Caco-2 (cell line): ENCODE measurements around the gene ADAMTS2. TPM values are rescaled to one million over a fixed set of nuclear protein-coding genes. Genes with fewer than 3 reads are reported as not detected.

Source experiments
- BruUV-seq: library from RNA; stranded (reverse); fragments of 400-500 nt; replicated peaks from 2 replicates; lab custom pipeline; 2021; lab: Mats Ljungman, UMichigan
- CTCF ChIA-PET: fragments of 300-600 bp; sonication (Branson Sonifier 250); formaldehyde crosslinking; loops from one replicate; lab custom pipeline; 2022; ENCODE audit warnings: antibody characterized with exemption; lab: Charles Lee
- POLR2A ChIA-PET: fragments of 300-600 bp; sonication (Branson Sonifier 250); formaldehyde crosslinking; loops from one replicate; lab custom pipeline; 2022; ENCODE audit warnings: antibody characterized with exemption; lab: Charles Lee
- DNase-seq, 2 experiments: peaks; one replicate each; pipeline versions ENCODE4 v3.0.0 to v3.0.0-alpha.2; 2020 to 2022
- H3K27me3 ChIP-seq: replicated peaks from 2 replicates; pipeline ENCODE4 v1.6.0; 2011; ENCODE audit warnings: low read length; ENCODE audit not compliant: control insufficient read depth, insufficient read depth
- H3K36me3 ChIP-seq: 2 replicates; pipeline ENCODE4 v1.5.1; 2011; ENCODE audit warnings: low read length; ENCODE audit not compliant: control insufficient read depth, insufficient read depth
- H3K4me1 ChIP-seq: fragments of 250-450 bp; sonication (Bioruptor Pico); 2 replicates; pipeline ENCODE4 v1.5.1; 2020; ENCODE audit warnings: mild to moderate bottlenecking
- H3K4me3 ChIP-seq: 2 replicates; pipeline ENCODE4 v1.5.1; 2011; ENCODE audit warnings: low read depth, mild to moderate bottlenecking, control low read depth, low read length
- H3K9me3 ChIP-seq: fragments of 250-450 bp; sonication (Bioruptor Pico); 2 replicates; pipeline ENCODE4 v1.5.1; 2020; ENCODE audit warnings: mild to moderate bottlenecking, moderate library complexity
- H3K27ac Mint-ChIP-seq: one replicate; pipeline ENCODE4 v1.8.0; 2022; ENCODE audit warnings: mixed read lengths; ENCODE audit not compliant: unreplicated experiment
- H3K27me3 Mint-ChIP-seq: one replicate; pipeline ENCODE4 v1.8.0; 2022; ENCODE audit warnings: mixed read lengths; ENCODE audit not compliant: insufficient read depth, unreplicated experiment
- H3K36me3 Mint-ChIP-seq: one replicate; pipeline ENCODE4 v1.8.0; 2022; ENCODE audit warnings: mild to moderate bottlenecking, mixed read lengths; ENCODE audit not compliant: insufficient read depth, unreplicated experiment
- H3K4me1 Mint-ChIP-seq: one replicate; pipeline ENCODE4 v1.8.0; 2022; ENCODE audit warnings: low read depth, mixed read lengths; ENCODE audit not compliant: unreplicated experiment
- H3K4me3 Mint-ChIP-seq: one replicate; pipeline ENCODE4 v1.8.0; 2022; ENCODE audit warnings: mild to moderate bottlenecking, moderate library complexity, mixed read lengths; ENCODE audit not compliant: unreplicated experiment
- H3K9me3 Mint-ChIP-seq: one replicate; pipeline ENCODE4 v1.8.0; 2022; ENCODE audit warnings: mixed read lengths; ENCODE audit not compliant: unreplicated experiment
- CTCF ChIP-seq, 2 experiments: fragments of 200-600 bp in 1 of 2; IDR thresholded peaks; 1 replicate in 1 of 2; 2 replicates in 1 of 2; pipeline versions ENCODE4 v1.5.1 to v1.8.0; 2011 to 2022; ENCODE audit warnings: antibody characterized with exemption in 1 of 2, control low read depth in 1 of 2, inconsistent platforms in 1 of 2, low read depth in 1 of 2, low read length in 1 of 2, mild to moderate bottlenecking in 1 of 2, moderate library complexity in 1 of 2; ENCODE audit not compliant: insufficient read depth in 1 of 2, severe bottlenecking in 1 of 2, unreplicated experiment in 1 of 2
- intact Hi-C: fragments of 100-400 bp; cut with micrococcal nuclease; formaldehyde crosslinking; loops from one replicate; pipeline ENCODE4 v1.10.0; 2022; ENCODE audit not compliant: unreplicated experiment
- total RNA-seq: library from RNA; stranded (reverse); gene quantifications from 2 replicates; pipeline ENCODE4 v1.2.3, GENCODE V29; 2022

ADAMTS2 gene
- total RNA-seq, 1 experiment from 2014 or later = 0.05 TPM

- H3K4me3 Mint-ChIP-seq = no peak overlapping the region
- Histone ChIP-seq H3K27me3 (no peaks in the 10 kb centered on the region), H3K9me3 (no peaks in the 10 kb centered on the region), H3K4me1 (no peaks in the 10 kb centered on the region), H3K36me3 (no peaks in the 10 kb centered on the region), H3K4me3 (no peak overlapping the region)
- peaks cover 6% of the 10 kb centered on the region for H3K27me3 Mint-ChIP-seq
- CTCF ChIA-PET = no interaction called here
- BruUV-seq = no TSS peak
- peaks cover 5% of the 10 kb centered on the region for H3K36me3 Mint-ChIP-seq
- DNase-seq = peak in 1 of 2 experiments; percentile 15
- intact Hi-C loops = no loop called here
- H3K27ac Mint-ChIP-seq = no peak overlapping the region
- no peak for TF ChIP-seq CTCF (IDR thresholded peaks at IDR 0.05; ENCODE audit: insufficient read depth in 1 of 2, low read depth in 1 of 2, low read length in 1 of 2, severe bottlenecking in 1 of 2, unreplicated experiment in 1 of 2)
- H3K9me3 Mint-ChIP-seq = peaks cover 21% of the 10 kb centered on the region
- H3K4me1 Mint-ChIP-seq = no peaks in the 10 kb centered on the region
- POLR2A ChIA-PET = no interaction called here
Measured at GRCh38 chr5:179294891-179295777, 50.1 kb downstream of the ADAMTS2 start.

GRCh38 chr5:179294131-179294780 is 51.0 kb downstream of the ADAMTS2 start:
- POLR2A ChIA-PET = no interaction called here

More at GRCh38 chr5:179294131-179294780, 51.0 kb downstream of the ADAMTS2 start:
- H3K4me3 ChIP-seq = no peak overlapping the region
- Mint-ChIP-seq H3K36me3 (peaks cover 5% of the 10 kb centered on the region), H3K27ac (no peak overlapping the region), H3K4me3 (no peak overlapping the region), H3K27me3 (peaks cover 6% of the 10 kb centered on the region), H3K4me1 (no peaks in the 10 kb centered on the region), H3K9me3 (peaks cover 14% of the 10 kb centered on the region)
- intact Hi-C loops = no loop called here
- BruUV-seq = no TSS peak
- CTCF ChIA-PET = no interaction called here
- no peaks in the 10 kb centered on the region for H3K36me3 ChIP-seq
- H3K4me1 ChIP-seq = no peaks in the 10 kb centered on the region
- TF ChIP-seq CTCF (IDR thresholded peaks at IDR 0.05; ENCODE audit: insufficient read depth in 1 of 2, low read depth in 1 of 2, low read length in 1 of 2, severe bottlenecking in 1 of 2, unreplicated experiment in 1 of 2) = no peak
- H3K27me3 ChIP-seq = no peaks in the 10 kb centered on the region
- no peaks in the 10 kb centered on the region for H3K9me3 ChIP-seq
- DNase-seq = peak in 1 of 2 experiments; percentile 17
